Activated CD4-positive, alpha-beta T cell treated with anti-CD3 and anti-CD28 coated beads, Interleukin-2, Interleukin-6, amounts not matched to agents 100 ng/mL and 50 ng/mL, durations not matched to agents 16 hours and 8 hours (primary cell): ENCODE results near the gene ERC2.

Experiments used
- DNase-seq: peaks from one replicate; pipeline ENCODE4 v3.0.0-alpha.2; 2020

The ERC2 gene

GRCh38 chr3:55724821-55725220 is 743.4 kb downstream of the ERC2 start:
- no peak for DNase-seq

GRCh38 chr3:55724407-55724784 is 743.9 kb downstream of the ERC2 start:
- DNase-seq: no peak

GRCh38 chr3:55723653-55724406 is 744.4 kb downstream of the ERC2 start:
- DNase-seq: no peak

GRCh38 chr3:55721716-55722484 is 746.4 kb downstream of the ERC2 start:
- DNase-seq: no peak

- DNase-seq: no peak
These were observed 747.7 kb downstream of the ERC2 start for GRCh38 chr3:55720614-55721013.

GRCh38 chr3:55719508-55719907 is 748.8 kb downstream of the ERC2 start:
- DNase-seq: no peak

- no peak for DNase-seq
These were observed 749.3 kb downstream of the ERC2 start for GRCh38 chr3:55719006-55719405.

GRCh38 chr3:55718521-55718921 is 749.7 kb downstream of the ERC2 start:
- no peak for DNase-seq

GRCh38 chr3:55718074-55718473 is 750.2 kb downstream of the ERC2 start:
- DNase-seq: no peak

- no peak for DNase-seq
These were observed 750.8 kb downstream of the ERC2 start for GRCh38 chr3:55717481-55717880.

GRCh38 chr3:55716611-55717225 is 751.5 kb downstream of the ERC2 start:
- no peak for DNase-seq

- no peak for DNase-seq
These were observed 752.2 kb downstream of the ERC2 start for GRCh38 chr3:55716044-55716443.

- DNase-seq: no peak
These were observed 754.2 kb downstream of the ERC2 start for GRCh38 chr3:55714057-55714456.

GRCh38 chr3:55711646-55712045 is 756.6 kb downstream of the ERC2 start:
- DNase-seq: no peak

- DNase-seq: no peak
These were observed 758.8 kb downstream of the ERC2 start for GRCh38 chr3:55709411-55710012.

- no peak for DNase-seq
These were observed 759.3 kb downstream of the ERC2 start for GRCh38 chr3:55708921-55709320.

- no peak for DNase-seq
These were observed 760.0 kb downstream of the ERC2 start for GRCh38 chr3:55708242-55708641.

- no peak for DNase-seq
These were observed 763.7 kb downstream of the ERC2 start for GRCh38 chr3:55704521-55704920.

- no peak for DNase-seq
These were observed 765.4 kb downstream of the ERC2 start for GRCh38 chr3:55702822-55703221.

GRCh38 chr3:55701997-55702396 is 766.3 kb downstream of the ERC2 start:
- no peak for DNase-seq

GRCh38 chr3:55698831-55699230 is 769.4 kb downstream of the ERC2 start:
- DNase-seq: no peak

GRCh38 chr3:55697177-55697865 is 770.9 kb downstream of the ERC2 start:
- DNase-seq: no peak

- DNase-seq: no peak
These were observed 775.2 kb downstream of the ERC2 start for GRCh38 chr3:55692957-55693558.
